Skin epidermis (tissue), 12 donors: ENCODE data around the gene ITPKC.

Source experiments
- H3K27ac ChIP-seq, 21 experiments: fragments of 200-600 bp; sonication (generic) in 11 of 21; one replicate each; pipeline ENCODE4 v1.5.0; 2020; ENCODE audit warnings: mild to moderate bottlenecking in 3 of 21, inconsistent platforms in 2 of 21, moderate library complexity in 2 of 21
- H3K4me3 ChIP-seq, 7 experiments: fragments of 200-600 bp; sonication (generic) in 2 of 7; one replicate each; pipeline ENCODE4 v1.5.0; 2020; ENCODE audit warnings: inconsistent platforms in 2 of 7, mild to moderate bottlenecking in 2 of 7, moderate library complexity in 1 of 7

The ITPKC gene

GRCh38 chr19:40716482-40717324 is at the start of gene ITPKC, which contains the start of gene COQ8B:
Gene ITPKC (plus strand): TSS chr19:40717112. CDS start chr19:40717136, 24 bp downstream.
Gene COQ8B (minus strand): TSS chr19:40716886. CDS start chr19:40714632, 2,254 bp downstream.
- H3K4me3 ChIP-seq = peak within 1 kb of the TSS; percentile 51 to 87 (median 66)
- H3K27ac ChIP-seq = peak within 1 kb of the TSS; percentile 73 to 99 (median 95)

- Histone ChIP-seq H3K4me3 (no peak overlapping the region), H3K27ac (no peak overlapping the region)
These were observed 49.3 kb upstream of the ITPKC start for GRCh38 chr19:40667602-40668001.

GRCh38 chr19:40668991-40669614 is 47.8 kb upstream of the ITPKC start:
- Histone ChIP-seq H3K4me3 (no peak overlapping the region), H3K27ac (no peak overlapping the region)

GRCh38 chr19:40671404-40671803 is 45.5 kb upstream of the ITPKC start:
- H3K27ac ChIP-seq = no peak overlapping the region
- no peak overlapping the region for H3K4me3 ChIP-seq

- Histone ChIP-seq H3K27ac (no peak overlapping the region), H3K4me3 (no peak overlapping the region)
These were observed 44.9 kb upstream of the ITPKC start for GRCh38 chr19:40672038-40672437.

GRCh38 chr19:40672573-40673299 is 44.2 kb upstream of the ITPKC start:
- H3K27ac ChIP-seq = no peak overlapping the region
- H3K4me3 ChIP-seq = no peak overlapping the region

- Histone ChIP-seq H3K27ac (no peak overlapping the region), H3K4me3 (no peak overlapping the region)
These were observed 43.5 kb upstream of the ITPKC start for GRCh38 chr19:40673397-40673796.

GRCh38 chr19:40674291-40674690 is 42.6 kb upstream of the ITPKC start:
- Histone ChIP-seq H3K27ac (peak overlapping the region in 1 of 21 experiments; percentile 25), H3K4me3 (no peak overlapping the region)

GRCh38 chr19:40677156-40677555 is 39.8 kb upstream of the ITPKC start:
- no peak overlapping the region for H3K4me3 ChIP-seq
- H3K27ac ChIP-seq = no peak overlapping the region

GRCh38 chr19:40681039-40681438 is 35.9 kb upstream of the ITPKC start:
- H3K27ac ChIP-seq = no peak overlapping the region
- no peak overlapping the region for H3K4me3 ChIP-seq

GRCh38 chr19:40682431-40682964 is 34.4 kb upstream of the ITPKC start:
- Histone ChIP-seq H3K4me3 (no peak overlapping the region), H3K27ac (no peak overlapping the region)

GRCh38 chr19:40683437-40683836 is 33.5 kb upstream of the ITPKC start:
- no peak overlapping the region for H3K27ac ChIP-seq

GRCh38 chr19:40684280-40684679 is 32.6 kb upstream of the ITPKC start:
- Histone ChIP-seq H3K27ac (no peak overlapping the region), H3K4me3 (no peak overlapping the region)

More at GRCh38 chr19:40683437-40683836, 33.5 kb upstream of the ITPKC start:
- no peak overlapping the region for H3K4me3 ChIP-seq

- peak overlapping the region in 3 of 21 experiments; percentile 5 to 31 (median 6) for H3K27ac ChIP-seq
- no peak overlapping the region for H3K4me3 ChIP-seq
These were observed 31.8 kb upstream of the ITPKC start for GRCh38 chr19:40685016-40685526.

- Histone ChIP-seq H3K4me3 (no peak overlapping the region), H3K27ac (peak overlapping the region in 2 of 21 experiments; percentile 5 to 31)
These were observed 31.3 kb upstream of the ITPKC start for GRCh38 chr19:40685563-40685962.

- Histone ChIP-seq H3K27ac (peak overlapping the region in 10 of 21 experiments; percentile 34 to 81 (median 60)), H3K4me3 (no peak overlapping the region)
These were observed 29.9 kb upstream of the ITPKC start for GRCh38 chr19:40686882-40687524.

- H3K4me3 ChIP-seq = peak overlapping the region in 1 of 7 experiments; percentile 5
- peak overlapping the region in 9 of 21 experiments; percentile 26 to 97 (median 57) for H3K27ac ChIP-seq
These were observed 29.3 kb upstream of the ITPKC start for GRCh38 chr19:40687525-40688016.

- peak overlapping the region in 1 of 7 experiments; percentile 73 for H3K4me3 ChIP-seq
These were observed 28.6 kb upstream of the ITPKC start for GRCh38 chr19:40688309-40688708.

GRCh38 chr19:40688987-40689338 is 27.9 kb upstream of the ITPKC start:
- Histone ChIP-seq H3K27ac (peak overlapping the region in 14 of 21 experiments; percentile 27 to 97 (median 88)), H3K4me3 (peak overlapping the region; percentile 50 to 78 (median 62))

More at GRCh38 chr19:40688309-40688708, 28.6 kb upstream of the ITPKC start:
- H3K27ac ChIP-seq = peak overlapping the region in 5 of 21 experiments; percentile 17 to 97 (median 50)
